NB4 (cell line): ENCODE data around the gene SLC24A5.

Experiments
- DNase-seq: peaks from one replicate; pipeline ENCODE4 v3.0.0; 2010; ENCODE audit warnings: low read depth
- H3K4me3 ChIP-seq: one replicate; pipeline ENCODE4 v1.5.1; 2011; ENCODE audit warnings: mild to moderate bottlenecking, low read depth, low read length, moderate library complexity
- MAX ChIP-seq: IDR thresholded peaks from 2 replicates; pipeline ENCODE4 v1.6.1; 2011; ENCODE audit warnings: low read depth, low read length
- MYC ChIP-seq: IDR thresholded peaks from 2 replicates; pipeline ENCODE4 v1.6.1; 2011; ENCODE audit warnings: low read depth, low read length
- POLR2A ChIP-seq: IDR thresholded peaks from 2 replicates; pipeline ENCODE4 v1.6.1; 2011; ENCODE audit warnings: mild to moderate bottlenecking; ENCODE audit not compliant: insufficient read length; ENCODE audit errors: extremely low read depth
- TF ChIP-seq, protein P1 (sequence below): IDR thresholded peaks from one replicate; pipeline ENCODE4 v1.5.1; 2012; ENCODE audit warnings: low read depth, low read length

The SLC24A5 gene

GRCh38 chr15:48144889-48145288 is 24.1 kb downstream of the SLC24A5 start:
- TF ChIP-seq MAX = no peak
- TF ChIP-seq POLR2A = no peak
- TF ChIP-seq, protein P1, sequence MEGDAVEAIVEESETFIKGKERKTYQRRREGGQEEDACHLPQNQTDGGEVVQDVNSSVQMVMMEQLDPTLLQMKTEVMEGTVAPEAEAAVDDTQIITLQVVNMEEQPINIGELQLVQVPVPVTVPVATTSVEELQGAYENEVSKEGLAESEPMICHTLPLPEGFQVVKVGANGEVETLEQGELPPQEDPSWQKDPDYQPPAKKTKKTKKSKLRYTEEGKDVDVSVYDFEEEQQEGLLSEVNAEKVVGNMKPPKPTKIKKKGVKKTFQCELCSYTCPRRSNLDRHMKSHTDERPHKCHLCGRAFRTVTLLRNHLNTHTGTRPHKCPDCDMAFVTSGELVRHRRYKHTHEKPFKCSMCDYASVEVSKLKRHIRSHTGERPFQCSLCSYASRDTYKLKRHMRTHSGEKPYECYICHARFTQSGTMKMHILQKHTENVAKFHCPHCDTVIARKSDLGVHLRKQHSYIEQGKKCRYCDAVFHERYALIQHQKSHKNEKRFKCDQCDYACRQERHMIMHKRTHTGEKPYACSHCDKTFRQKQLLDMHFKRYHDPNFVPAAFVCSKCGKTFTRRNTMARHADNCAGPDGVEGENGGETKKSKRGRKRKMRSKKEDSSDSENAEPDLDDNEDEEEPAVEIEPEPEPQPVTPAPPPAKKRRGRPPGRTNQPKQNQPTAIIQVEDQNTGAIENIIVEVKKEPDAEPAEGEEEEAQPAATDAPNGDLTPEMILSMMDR = no peak
- DNase-seq = no peak

DNA sequence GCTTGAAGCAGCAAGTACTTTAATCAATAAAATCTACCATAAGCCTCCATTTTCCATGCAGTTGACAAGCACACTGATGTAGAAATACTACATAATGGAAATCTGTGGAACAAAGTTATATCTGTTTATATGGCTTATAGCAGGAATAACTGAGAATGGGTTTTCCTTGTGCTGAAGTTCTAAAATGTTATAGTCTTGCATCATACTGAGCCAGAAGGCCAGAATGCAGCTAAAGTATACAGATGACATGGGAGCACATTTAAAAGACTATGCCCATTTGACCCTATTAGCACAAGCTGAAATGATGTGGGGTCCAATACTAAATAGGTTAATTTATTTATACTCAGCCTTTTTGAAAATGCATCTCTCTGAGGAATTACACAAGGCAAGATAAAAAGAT is 25.1 kb downstream of the SLC24A5 start:
- TF ChIP-seq, protein P1 = no peak
- TF ChIP-seq MYC = no peak
- TF ChIP-seq POLR2A = no peak
- no peak for TF ChIP-seq MAX
- H3K4me3 ChIP-seq = no peak overlapping the region
- DNase-seq = no peak

More at GRCh38 chr15:48144889-48145288, 24.1 kb downstream of the SLC24A5 start:
- no peak overlapping the region for H3K4me3 ChIP-seq

DNA sequence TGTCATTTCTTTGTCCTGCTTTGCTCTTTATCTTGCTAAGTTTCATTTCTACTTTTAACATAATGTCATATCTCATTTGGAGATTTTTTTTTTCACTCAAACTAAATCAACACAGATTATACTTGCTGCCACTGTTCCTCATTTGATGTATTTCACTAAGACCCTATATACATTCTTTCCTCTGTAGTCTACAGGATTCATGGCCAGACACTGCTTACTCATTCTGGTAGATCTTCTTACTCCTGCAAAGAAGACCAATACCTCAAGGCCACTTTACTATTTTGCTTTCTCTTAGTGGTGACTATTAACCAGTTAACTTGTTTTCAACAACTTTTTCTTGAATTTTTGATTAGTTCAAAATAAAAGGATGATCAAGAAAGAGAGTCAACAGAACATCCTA is 26.6 kb downstream of the SLC24A5 start:
- H3K4me3 ChIP-seq = no peak overlapping the region
- no peak for DNase-seq
- TF ChIP-seq MAX (no peak), MYC (no peak), POLR2A (no peak)
- TF ChIP-seq, protein P1 = no peak

GRCh38 chr15:48149858-48150257 is 29.1 kb downstream of the SLC24A5 start:
- no peak overlapping the region for H3K4me3 ChIP-seq
- no peak for DNase-seq

GRCh38 chr15:48153526-48153925 is 32.7 kb downstream of the SLC24A5 start:
- no peak overlapping the region for H3K4me3 ChIP-seq
- DNase-seq = no peak
- TF ChIP-seq, protein P1 = no peak
- TF ChIP-seq MAX (no peak), MYC (no peak), POLR2A (no peak)

More at GRCh38 chr15:48149858-48150257, 29.1 kb downstream of the SLC24A5 start:
- TF ChIP-seq, protein P1 = no peak
- TF ChIP-seq POLR2A (no peak), MYC (no peak), MAX (no peak)

DNA sequence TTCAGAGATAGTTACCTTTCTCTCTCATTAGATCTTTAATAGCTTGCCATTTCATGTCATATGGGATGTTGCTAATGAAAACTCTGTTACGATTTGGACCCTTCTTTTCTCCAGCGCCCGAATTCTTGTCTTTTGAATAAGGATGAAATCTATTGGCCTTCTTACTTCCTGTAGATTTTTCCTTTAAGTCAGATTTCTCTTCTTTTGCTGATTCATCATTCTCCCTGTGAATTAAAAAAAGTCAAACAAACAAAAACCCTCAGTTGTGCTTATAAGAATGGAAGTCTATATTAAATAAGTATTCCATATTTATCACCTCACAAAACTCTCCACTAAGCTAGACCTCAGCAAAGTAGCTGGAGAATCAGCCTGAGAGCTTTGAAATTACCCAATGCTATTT is 47.8 kb downstream of the SLC24A5 start:
- TF ChIP-seq MAX = no peak
- TF ChIP-seq MYC = no peak
- TF ChIP-seq, protein P1 = no peak
- no peak for TF ChIP-seq POLR2A
- DNase-seq = no peak
- no peak overlapping the region for H3K4me3 ChIP-seq
